M059J (cell line): ENCODE results near the gene ALDH1L1. TPM values are rescaled to one million over a fixed set of nuclear protein-coding genes. Genes with fewer than 3 reads are reported as not detected.

ENCODE experiments used
- DNase-seq: peaks from one replicate; pipeline ENCODE4 v3.0.0-alpha.2; 2012; ENCODE audit warnings: low read depth
- total RNA-seq: library from RNA; depleted of rRNA; stranded (reverse); fragments of >200 nt; shearing (Covaris generic); gene quantifications from 2 replicates; pipeline ENCODE4 v1.2.3, GENCODE V29; 2014

Gene ALDH1L1
- total RNA-seq, 1 experiment from 2014 or later = 1.2 TPM

DNA sequence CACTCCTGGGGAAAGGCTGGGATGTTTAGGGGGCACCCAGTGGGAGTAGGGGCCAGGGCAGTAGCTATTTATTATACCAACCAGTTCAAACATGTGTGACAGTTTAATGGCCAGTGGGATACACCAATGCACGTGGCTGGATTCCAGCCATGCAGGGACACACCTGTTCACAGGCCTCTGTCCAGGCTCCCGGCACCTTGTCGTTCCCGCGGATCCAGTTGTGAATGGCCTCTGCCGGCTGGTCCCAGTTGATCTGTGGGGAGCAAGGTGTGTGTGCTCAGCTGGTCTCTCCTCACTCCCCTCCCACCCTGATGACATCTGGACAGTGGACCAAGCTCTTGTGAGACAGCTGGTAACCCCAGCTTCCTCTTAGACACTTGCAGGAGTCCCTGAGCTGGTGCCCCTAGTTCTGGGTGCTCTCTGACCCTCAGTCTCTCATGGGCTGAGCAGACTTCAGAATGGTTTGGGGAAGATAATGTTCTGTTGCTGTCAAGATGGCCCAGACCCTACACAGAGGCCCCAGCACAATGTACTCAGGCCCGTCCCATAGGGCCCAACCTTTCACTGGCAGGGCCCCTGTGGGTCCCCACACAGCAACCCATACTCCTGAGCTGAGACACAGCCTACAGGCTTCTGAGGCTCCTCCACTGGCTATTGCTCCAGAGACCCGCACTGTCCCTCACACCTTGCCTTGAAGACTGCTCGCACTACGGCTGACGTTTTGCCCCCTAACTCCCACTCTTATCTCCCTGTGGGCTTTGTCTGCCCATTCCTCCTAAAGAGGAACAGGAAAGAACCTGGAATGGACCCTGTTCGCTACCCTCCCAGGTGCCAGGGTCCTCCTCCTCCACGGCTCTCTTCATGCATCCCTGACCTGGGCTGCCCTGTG is 25.8 kb downstream of the ALDH1L1 start:
- DNase-seq = no peak

DNA sequence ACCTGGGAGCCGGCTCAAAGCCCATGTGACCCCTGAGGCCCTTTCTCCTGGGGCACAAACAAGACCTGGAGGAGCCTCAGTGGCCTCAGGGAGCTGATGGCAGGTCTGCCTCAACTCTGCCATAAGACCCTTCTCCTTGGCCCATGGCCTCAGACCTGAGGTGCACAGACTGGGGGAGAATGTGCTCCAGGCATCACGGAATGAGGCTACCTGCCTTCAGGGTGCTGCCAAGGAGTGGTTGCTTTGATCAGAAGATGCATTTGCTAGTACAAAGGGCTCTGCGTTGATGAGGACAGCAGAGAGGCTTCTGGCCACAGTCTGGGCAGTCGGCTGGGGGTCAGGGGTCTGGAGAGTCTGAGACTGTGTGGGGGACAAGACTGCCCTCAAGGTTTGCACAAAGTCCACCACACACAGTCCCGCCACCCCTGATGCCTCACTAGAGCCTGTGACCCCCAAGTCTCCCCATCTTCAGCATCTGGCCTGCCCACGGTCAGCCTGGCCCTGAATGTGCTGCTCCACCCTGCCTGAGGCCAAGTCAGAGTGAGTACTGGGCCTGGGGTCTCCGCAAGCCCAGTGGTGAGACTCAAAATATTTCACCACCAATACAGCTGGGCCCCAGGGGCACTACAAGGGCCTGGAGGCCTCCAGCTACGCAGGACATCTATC is 26.6 kb downstream of the ALDH1L1 start:
- no peak for DNase-seq

DNA sequence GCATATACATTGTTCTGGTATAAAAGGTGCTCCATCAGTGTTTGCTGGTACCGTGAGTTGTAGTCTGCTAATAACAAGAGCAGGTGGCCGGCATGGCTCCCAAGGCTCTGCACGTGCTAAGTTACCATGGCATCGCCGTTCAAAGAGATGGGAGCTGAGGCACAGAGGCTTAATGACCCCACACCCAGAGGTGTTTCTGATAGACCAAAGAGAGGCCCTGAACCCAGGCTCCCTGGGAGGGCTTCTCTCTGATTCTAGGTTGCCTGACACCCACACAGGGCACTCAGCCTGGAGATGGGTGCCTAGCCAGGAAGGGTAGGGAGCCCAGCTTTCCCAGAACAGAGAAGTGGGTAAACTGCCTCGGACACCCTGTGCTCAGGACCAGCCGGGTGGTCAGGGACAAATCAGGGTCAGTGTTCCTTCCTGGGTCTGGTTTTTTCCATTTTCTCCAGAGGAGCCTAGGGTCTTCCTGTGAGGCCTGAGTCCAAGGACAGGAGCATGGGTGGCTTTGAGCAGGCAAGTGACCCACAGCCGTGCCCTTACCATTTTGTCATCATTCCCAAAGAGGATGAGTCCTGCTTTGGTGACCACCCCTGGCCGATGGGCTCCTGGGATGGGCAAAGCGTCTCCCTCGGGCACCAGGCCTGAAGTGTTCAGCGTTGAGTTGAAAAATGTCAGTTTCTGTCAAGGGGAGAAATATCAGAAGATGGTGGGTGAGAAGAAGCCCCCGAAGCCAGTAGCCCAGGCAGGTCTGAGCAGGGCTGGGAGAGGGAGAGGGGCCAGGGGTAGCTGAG is 27.3 kb downstream of the ALDH1L1 start:
- DNase-seq = no peak

DNA sequence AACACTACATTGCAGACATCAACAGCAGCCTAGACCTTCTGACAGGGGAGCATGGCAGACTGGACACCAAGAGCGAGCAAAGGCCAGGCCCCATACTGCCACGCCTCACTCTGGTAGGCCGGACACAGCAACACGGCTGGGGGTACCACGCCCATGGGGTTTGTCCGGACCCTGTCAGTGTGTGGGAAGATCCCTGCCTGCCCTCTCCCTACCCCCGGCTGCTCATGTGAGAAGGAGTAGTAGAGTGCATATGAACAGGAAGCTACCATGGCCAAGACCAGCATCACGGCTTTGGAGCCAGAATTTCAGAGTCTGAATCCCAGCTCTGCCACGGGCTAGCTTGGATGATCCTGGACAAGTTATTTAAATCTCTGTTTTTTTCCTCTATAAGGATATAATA is 27.9 kb downstream of the ALDH1L1 start:
- no peak for DNase-seq

DNA sequence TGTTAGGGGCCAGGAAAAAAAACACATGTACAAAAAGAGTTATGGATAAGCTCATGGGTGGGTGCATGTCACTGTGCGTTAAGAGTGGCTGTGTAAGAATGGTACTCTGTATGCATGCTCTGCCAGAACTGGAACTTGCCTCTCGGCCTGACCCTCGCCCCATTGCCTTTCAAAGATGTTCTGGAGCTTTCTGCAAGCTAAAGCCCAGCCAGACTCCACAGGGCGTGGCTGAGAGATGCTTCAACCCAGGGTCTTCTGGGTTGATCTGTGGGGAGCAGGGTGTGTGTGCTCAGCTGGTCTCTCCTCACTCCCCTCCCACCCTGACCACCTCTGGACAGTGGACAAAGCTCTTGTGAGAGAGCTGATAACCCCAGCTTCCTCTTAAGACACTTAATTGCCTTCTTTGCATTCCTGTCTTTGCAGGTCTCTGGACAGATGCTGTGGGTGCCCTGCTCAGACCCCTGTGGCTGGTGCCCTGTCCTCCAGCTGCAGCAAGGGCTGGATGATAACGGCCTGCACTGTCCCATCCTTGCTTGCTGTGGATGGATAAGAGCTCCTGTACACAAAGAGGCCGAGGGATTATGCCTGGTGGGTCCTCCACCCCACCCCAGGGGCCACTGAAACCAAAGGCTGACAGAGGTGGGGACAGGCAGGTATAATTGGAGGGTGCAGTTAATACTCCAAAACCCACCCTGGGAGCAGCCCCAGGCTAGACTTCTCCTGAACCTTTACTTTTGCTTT is 28.7 kb downstream of the ALDH1L1 start:
- DNase-seq = no peak

DNA sequence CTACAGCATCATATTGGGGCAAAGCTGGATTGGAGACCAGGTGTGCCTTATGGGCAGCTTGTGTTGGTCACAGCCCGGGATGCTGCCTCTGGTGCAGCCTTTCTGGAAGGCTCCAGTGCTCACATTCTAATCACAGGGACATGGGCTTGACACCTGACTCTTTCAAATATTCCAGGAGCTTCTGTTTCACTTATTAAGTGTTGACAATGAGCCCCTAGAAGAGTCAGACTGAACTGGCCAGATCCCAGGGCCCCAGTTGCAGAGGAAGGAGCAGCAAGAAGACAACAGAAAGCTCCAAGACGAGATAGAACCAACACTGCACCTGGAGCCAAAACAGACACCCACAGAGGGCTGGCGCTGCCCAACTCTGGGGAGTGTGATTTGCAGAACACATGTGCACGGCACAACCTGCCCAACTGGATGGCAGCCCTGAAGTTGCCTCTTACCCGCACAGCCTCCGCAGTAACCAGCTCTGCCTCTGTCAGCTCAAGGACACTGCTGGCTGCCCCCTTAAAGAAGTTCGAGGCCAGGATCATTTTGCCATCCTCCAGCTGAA is 30.3 kb downstream of the ALDH1L1 start:
- no peak for DNase-seq

DNA sequence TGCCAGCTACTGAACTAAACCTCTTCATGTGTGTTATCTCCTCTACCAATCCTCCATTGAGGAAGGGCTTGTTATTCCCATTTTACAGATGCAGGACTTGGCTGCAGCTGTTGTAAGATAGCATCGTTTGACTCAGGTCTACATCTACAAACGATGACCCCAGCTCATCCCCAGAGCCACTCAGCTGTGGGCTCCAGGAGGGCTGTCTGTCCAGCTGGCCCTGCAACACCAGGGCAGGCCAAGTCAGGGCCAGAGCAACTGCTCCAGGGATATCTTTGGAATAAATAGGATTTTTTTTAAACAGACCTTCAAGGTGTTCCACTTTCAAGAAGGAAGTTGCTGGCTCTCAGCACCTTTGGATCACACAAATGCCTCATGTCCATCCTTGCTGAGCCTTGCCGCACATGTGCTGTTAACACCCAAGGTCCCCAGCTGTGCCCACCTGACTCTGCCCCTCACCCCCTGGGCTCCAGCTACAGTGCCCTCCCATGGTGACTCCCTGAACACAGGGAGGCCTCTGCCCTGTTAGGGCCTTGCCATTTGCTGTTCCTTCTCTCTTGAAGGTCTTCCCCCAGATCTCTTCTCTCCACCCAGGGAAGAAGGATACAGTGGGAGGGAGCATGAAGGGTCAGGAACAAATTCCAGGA is 31.0 kb downstream of the ALDH1L1 start:
- no peak for DNase-seq

DNA sequence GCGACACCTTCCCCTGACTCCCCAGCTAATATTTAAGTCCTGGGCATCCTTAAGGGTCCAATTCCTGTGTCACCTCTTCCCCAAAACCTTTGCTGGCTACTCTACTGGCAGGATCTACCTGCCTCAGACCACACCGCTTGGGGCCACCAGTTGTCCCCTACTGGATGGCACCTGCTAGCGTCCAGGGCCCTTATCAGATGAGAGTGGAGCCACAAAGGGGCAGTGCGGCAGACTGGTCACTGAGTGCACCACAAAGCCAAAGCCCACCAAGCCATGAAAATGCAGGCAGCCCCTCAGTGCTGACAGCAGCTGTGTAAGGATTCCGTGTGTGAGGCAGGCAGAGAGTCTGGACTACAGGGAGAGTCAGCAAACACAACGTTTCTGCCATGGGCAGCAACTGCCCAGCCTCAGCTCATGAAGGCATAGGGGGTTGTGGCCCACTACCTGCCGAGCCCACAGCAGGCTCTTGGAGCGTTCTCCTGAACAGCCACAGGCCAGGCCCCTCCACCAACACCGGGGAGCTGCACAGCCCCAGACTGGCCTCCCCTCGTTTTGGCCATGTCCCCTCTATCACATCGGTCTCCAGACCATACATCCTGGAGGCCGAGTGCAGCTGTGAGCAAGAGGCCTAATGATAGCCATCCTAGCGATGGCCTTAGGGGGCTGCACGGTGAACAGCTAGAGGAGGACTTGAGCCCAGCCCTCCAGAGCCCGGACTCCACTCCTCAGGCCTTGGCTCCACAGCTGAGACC is 32.3 kb downstream of the ALDH1L1 start:
- no peak for DNase-seq

DNA sequence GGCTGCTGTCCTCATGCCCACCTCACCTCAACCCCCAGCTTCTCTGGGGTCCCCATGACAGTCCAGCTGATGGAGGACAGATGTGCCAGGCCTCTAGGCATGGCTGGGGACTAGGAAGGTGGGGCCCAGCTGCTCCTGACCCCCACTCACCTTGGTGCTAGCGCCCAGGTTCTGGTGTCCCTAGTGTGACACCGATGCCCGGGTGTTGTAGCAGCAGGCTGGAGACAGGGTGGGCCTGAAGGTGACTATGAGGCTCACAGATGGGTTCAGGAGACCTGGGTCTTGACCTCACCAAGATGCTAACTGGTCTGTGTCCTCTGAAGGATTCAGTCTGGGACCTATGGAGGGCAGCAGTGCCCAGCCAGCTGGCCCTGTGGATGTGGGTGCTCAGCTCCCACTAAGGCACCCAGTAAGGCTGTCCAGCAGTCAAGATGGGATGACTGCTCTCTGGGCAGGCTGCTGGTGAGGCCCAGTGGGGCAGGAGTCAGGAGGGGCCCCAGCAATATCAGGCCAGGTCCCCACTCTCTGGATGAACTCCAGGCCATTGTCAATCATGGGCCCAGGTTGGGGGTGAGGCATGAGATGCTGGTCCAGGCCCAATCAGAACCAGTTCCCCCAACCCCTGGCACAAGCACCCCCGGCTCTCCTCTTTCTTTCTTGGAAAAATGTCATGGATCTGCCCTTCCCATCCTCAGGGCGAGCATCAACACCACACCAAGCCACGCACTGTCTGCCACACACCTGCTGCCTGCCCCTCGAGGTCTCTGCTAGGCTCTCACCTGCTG is 33.0 kb downstream of the ALDH1L1 start:
- DNase-seq = no peak

DNA sequence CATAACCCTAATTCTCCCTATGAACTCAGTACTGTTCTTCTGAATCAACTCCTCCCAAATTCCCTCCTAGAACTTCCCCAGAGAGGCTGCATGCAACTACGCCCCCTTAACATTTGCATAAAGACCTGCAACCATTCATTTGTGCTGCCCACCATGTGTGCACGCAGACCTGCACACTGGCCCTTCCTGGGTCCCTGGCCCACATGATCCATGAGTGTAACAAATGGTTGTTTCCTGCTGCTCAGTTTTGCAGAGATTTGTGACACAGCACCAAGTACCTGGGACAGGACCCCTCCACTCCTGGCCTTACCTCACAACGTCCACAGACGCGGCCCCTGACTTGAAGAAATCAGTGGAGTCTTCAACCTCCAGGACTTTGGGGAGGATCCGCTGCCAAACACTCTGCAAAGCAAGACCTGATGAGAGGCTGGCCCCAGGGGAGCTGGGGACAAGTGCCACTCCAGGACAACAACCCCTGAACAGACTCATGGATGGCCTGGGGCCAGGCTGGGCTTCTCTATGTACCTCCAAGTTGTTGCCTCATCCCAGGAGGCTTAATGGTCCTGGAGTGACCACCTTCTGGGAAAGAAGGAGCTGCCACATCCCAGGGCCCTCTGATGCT is 33.8 kb downstream of the ALDH1L1 start:
- no peak for DNase-seq

DNA sequence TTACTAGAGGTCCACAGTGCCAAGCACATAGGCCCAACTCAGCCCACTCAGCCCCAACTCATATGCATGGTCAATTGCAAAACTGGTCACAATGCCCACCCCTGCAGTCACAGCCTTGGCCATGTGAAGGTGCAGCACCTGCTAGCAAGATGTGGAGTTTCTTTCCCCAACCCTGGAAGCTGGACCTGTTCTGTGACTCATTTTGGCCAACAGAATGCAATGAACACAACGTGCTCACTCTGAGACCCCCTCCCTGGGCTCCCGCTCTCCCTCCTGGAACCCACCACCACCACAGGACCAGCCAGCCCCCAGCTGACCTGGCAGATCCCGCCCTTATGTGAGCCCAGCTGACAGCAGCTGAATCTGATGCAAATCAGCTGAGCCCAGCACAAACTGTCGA is 34.4 kb downstream of the ALDH1L1 start:
- DNase-seq = no peak

DNA sequence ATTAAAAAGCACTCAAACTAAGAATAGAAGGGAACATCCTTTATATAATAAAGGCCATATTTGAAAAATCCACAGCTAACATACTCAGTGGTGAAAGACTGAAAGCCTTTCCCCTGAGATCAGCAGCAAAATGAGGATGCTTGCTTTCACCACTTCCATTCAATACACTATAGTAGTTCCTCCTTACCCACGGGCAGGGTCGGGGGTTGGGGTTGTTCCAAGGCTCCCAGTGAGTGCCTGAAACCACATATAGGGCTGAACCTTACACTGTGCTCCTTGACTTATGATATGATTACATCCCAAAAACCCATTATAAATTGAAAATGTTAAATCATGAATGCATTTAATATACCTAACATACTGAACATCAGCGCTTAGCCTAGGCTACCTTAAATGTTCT is 37.7 kb downstream of the ALDH1L1 start:
- DNase-seq = no peak

DNA sequence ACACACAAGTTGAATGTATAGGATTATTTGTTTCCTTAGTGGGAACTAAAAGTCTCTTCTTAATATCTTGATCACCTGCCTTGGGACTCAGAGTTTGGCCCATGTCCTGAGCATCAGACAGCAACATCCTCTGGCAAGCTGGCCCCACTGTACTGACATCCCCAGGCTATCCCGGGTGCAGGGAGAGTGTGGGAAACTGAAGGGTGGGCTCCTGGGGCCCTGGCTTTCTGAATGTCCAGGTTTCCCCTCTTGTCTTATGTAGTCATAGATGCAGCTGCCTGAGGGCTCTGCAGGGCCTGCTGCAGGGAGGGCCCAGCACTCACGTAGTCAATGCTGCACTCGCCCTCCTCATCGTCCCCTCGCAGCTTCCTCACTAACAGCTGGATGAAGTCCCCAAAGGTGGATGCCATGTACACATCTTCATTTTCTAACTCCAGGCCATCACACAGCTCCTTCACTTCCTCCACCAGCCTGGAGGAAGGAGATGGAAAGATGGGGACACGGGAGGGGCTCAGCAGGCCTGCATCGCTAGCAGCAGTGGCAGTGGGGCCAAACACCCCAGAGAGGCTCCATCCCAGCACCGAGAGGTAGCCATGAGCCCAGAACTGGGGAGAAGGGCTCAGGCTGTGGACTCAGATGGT is 42.8 kb downstream of the ALDH1L1 start:
- DNase-seq = no peak

DNA sequence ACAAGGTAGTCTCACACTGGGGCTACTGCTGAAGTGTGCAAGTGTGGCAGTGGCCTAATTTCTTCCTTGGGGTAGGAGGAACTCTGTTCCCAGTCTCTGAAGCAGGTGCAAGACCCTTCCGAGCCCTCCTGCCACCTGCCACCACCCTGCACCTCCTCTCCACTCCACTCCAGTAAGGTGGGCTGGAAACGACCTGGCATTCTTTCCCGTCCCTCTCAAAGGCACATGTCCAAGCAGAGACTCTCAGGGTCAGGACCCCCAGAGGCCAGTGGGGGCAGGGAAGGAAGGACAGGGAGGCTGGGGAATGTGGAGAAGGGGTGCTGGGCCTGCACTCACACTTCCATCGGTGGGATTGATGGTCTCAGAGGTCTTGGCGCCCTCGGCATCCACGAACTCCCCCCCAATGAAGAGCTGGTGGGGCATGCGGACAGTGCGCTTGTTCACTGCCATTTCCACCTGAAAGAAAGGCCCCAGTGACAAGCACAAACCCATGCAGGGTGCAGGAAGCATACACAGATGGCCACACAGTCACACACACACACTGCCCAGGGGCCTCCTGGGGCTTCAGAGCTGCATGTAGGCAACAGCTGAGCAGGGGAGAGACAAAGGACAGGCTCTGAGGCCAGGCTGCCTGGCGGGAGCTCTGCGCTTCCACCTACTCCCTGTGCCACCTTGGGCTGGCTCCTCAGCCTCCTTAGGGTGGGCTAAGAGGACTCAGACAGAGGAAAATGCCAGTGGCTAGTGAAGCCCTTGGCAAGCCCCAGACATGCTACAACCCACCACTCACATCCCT is 43.8 kb downstream of the ALDH1L1 start:
- no peak for DNase-seq

DNA sequence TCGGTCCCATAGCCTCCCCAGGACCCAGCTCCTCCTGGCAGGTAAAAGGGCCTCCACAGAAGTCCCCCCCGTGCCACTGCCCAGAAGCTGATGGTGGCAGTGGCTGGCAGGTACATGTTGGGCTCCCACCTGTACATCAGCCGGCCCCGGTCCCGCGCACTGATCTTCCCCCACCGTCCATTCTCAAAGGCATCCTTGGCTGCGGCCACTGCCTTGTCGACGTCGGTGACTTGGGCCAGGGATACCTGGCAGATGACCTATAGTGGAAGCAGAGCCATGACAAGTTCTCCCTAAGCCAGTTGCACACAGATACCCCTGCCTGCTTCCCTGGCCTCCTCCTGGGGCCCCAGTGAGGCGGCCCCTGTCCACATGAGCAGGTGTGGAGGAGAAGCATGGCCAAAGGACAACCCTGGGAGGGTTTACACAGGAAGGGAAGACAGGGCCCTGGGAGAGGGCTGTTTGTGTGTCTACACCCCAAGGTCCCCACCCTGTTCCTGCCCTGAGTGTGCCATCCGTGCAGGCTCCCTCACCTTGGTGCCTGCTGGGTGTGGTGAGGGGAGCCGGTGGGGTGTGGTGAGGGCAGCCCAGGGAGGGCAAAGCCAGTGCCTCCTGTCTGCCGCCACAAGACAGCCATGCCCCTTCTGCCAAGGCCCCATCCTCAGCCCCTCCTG is 44.8 kb downstream of the ALDH1L1 start:
- no peak for DNase-seq

DNA sequence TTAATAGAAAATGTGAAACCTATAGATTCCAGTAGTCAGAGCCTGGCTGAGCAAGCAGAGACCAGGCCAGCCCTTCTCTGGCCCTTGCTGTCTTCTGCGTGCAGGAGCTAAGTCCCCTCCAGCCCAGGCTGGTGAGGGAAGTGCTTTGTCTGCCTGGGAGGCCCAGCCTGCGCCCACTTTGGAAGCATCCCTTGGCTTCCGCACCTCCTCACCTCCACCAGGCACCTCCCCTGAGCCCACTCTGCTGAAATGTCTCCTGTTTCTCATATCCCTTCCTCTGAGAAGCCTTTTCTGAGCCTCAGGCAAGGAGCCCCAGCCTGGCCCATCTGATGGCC is 45.3 kb downstream of the ALDH1L1 start:
- no peak for DNase-seq
